Bone marrow (tissue), 2 donors: Measurements from ENCODE around the gene TCN2.
"Not testable (repeated sequence)": the region's sequence is repeated elsewhere in the genome, so short reads cannot be mapped to it uniquely, and the experiment has no call there.

Experiments used
- DNase-seq, 2 donors: peaks; one replicate each; lab custom pipeline; 2025; lab: John Stamatoyannopoulos, UW

TCN2 gene

GRCh38 chr22:30606455-30607299 is at the start of gene TCN2:
TSS of gene TCN2 (plus strand) at chr22:30607174. CDS start at chr22:30607332, 158 bp downstream.
- peak; percentile 17 to 50 for DNase-seq

DNA sequence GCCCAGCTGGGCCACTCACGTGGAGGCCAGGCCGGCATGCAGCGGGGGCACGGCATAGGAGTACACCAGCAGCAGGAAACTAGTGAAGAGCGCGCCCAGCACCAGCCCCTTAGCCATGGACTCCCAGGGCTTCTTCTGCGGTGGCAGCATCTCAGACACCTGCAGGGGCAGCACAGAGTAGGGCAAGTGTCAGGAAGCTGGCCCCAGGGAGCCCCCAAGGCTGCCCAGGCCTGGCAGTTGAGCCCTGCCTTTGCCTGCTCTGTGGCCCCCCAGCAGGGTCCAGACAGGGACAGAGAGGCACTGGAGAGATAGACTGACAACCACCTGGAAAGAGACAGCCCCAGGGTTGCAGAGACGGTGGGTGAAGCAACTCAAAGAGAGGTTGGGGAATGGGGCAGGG is 49.7 kb upstream of the TCN2 start:
- no peak for DNase-seq

GRCh38 chr22:30559889-30560288 is 47.1 kb upstream of the TCN2 start:
- no peak for DNase-seq

GRCh38 chr22:30560643-30561202 is 46.3 kb upstream of the TCN2 start:
- not testable (repeated sequence) for DNase-seq

DNA sequence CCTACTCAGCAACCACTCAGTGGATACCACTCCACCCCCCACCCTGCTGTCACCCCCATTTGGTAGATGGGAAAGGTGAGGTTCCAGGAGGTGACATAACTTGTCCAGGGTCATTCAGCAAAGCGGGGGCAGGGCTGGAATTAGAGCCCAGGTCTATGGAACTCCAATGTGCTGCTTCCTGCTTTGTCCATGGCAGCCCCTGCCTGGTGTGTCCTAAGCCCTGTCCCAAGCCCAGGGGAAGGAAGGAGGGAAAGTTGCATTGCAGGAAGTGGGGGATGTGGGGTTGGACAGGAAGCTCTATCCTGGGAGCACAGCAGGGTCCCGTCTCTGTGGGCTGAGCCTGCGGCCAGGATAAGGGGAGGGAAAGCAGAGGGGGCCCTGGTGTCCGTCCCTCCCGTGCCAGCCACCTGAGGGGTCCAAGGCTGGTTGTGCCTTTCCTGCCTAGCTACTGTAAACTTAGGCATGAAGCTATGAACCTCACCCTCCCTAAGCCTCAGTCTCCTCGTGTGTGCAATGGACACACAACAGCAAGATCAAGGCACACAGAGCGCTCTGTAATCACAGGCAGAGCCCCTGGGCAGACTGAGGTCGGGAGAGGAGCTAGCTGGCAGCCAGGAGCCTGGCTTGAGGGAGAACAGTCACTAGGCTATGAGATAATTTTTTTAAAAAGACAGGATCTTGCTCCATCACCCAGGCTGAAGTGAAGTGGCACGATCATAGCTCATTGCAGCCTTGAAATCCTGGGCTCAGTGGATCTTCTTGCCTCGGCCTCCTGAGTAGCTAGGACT is 45.4 kb upstream of the TCN2 start:
- no peak for DNase-seq

DNA sequence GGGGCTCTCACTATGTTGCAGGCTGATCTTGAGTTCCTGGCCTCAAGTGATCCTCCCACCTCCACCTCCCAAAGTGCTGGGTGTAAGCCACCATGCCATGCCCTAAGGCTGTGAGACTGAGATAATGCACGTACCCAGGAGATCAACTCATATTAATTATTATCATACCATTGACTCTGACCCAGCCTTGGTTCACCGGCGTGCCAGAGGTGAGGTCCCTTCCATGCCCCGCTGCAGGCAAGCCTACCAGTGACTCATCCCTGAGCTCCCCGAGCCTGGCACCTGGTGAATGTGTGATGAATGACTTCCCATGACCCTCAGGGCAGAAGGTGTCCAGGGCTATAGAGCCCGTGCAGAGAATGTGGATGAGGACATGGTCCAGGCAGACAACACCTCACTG is 44.6 kb upstream of the TCN2 start:
- DNase-seq = no peak

- no peak for DNase-seq
Observed at GRCh38 chr22:30564045-30564760, 42.8 kb upstream of the TCN2 start.

DNA sequence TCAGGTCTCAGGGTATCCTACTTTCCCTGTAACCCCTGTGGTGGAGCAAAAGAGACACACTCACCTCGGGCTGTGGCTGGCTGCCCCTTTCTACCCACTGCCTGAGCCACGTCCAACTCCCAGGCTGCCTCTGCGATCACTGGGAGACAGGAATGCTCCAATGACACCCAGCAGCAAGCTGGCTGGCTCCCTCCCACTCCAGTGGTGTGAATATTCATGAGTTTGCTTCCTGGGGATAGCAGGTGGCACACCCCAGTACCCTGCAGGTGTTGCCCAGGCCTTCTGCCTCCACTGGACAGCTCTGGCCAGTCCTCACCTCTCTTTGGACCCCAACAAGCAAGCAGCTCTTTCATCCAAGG is 42.2 kb upstream of the TCN2 start:
- DNase-seq = no peak

DNA sequence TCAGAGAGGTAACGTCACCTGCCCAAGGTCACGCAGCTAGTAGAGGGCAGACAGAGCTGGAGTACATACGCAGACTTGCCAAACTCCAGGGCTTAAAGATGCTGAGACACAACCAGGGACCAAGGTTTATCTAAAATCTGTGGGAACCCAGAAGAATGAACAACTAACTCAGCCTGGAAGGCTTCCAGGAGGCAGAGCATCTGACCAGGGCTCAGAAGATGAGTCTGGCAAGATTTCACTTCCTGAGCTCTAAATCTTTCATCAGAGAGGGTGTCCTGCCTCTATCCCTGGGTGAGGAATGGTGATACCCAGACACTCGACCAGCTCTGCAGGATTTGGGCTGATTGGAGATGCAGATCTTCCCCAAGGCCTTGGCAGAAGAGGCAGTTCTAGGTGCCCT is 41.6 kb upstream of the TCN2 start:
- no peak for DNase-seq

GRCh38 chr22:30566125-30566524 is 40.8 kb upstream of the TCN2 start:
- DNase-seq = no peak

DNA sequence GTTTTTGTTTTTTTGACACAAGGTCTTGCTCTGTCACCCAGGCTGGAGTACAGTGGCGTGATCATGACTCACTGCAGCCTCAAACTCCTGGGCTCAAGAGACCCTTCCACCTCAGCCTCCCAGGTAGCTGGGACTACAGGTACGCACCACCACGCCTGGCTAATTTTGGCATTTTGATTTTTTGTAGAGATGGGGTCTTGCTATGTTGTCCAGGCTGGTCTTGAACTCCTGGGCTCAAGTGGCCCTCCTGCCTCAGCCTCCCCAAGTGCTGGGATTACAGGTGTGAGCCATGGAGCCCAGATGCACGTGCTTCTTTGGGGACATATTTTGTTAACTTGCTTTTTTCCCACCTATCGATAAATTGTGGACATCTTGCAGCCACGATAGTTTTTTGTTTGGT is 39.7 kb upstream of the TCN2 start:
- DNase-seq = not testable (repeated sequence)

DNA sequence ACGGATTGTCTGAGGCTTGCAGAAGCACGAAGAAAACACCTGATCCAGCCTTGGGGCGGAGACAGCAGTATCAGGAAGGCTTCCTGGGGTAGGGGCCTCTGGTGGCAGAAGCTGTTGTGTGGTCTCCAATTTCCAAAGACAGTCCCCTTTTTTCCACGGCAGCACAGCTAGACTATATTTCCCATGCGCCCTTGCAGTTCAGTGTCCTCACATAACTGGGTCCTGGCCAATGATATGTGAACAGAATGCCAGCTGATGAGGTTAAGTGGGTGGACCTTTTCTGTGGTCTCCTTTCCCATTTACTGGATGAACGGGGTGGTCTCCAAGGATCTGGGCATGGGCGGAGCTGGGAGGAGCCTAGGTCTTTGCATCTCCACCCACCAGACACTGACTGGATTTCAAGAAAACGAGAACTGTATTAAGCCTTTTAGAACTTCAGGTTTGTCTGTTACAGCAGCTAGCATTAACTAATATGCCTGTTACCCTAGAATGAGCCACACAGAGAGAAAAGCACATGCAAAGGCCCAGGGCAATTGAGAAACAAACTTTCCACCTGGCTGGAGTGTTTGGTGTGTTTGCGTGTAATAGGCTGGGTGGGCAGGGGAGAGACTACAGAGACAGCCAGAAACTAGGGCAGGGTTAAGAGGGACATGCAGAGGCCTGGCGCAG is 38.7 kb upstream of the TCN2 start:
- no peak for DNase-seq

DNA sequence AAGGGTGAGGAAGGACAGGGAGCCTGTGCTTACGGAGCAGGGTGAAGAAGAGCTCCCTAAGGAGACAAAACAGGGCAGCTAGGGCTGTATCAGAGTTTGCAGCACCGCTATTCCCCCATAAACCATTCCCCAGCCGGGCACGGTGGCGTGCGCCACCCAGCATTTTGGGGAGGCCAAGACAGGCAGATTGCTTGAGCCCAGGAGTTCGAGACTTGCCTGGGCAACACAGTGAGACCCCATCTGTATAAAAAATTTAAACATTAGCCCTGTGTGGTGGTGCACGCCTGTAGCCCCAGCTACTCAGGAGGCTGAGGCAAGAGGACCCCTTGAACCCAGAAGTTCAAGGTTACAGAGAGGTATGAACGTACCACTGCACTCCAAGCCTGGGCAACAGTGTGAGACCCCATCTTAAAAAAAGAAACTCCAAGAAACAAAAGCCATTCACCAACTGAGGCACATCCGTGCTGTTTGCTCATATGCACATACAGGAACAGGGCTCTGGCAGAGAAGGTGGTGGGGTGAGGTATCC is 37.2 kb upstream of the TCN2 start:
- no peak for DNase-seq

GRCh38 chr22:30572210-30572609 is 34.8 kb upstream of the TCN2 start:
- no peak for DNase-seq

GRCh38 chr22:30572840-30573593 is 34.0 kb upstream of the TCN2 start:
- no peak for DNase-seq

DNA sequence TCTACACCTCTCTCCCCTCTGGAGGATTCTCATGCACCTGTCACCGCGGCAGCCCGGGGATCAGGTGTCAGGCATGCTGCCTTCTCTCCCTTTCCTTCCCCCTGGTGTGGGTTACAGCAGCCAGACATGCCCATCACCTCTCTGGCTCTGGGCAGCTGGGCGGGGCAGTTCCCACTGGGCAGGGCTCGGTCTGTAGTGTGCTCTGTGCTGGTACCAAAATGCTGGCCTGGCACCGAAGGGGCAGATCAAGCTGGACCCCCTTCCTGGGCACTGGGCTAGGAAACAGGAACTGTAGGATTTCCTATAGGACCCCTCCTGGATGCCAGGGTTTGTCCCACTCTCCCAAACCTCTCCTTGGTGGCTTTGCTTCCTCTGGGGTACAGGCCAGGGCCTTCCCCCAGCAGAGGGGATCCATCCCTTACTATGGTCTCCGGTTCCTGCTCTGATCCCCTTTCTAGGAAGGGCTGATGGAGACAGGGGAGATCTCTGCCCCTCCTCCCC is 33.3 kb upstream of the TCN2 start:
- no peak for DNase-seq

DNA sequence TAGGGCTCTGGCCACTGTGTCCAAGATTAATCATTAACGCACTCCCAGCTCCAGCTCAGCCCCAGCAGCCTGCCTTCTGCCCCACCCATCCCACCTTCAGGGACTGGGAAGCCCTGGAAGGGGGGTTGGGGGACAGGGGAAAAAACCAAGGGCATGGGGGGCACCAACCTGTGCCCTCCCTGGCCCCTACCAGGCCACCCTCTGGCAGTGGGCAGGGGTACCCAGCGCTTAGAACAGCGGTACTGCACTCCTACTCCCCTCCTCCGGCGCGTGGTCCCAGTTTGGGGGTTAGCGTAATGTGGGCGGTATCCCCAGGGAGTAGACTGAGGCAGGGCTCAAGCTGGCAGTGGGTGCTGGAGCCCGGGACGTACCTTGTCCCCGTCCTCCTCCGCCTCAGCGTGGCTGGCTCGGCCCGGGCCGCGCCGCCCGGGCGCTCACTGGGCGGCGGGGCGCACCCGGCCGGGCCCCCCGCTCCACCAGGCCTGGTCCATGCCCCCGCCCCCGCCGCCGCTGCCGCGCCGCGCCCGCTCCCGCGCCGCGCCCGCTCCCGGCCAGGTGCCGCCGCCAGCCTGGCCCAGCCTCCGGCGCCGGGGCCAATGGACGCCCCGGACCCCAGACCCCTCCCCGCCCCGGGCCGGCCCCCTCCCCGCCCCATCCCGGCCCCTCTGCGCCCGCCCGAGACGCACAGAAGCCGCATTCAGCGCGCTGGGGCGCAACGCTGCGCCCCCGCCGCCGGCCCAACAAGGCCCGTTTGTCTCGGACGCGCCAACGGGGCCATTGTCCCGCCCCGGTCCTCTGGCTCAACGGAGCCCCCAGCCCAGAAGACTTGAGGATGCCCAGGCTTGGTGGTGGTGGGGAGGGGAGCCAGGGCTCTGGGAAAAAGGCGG is 32.6 kb upstream of the TCN2 start, which contains the start of gene GAL3ST1:
Gene GAL3ST1, minus strand, starts transcription at position 571 of the 887 bp plus-strand sequence. CDS start 17,273 bp downstream, outside the sequence.
- DNase-seq = no peak

- DNase-seq = no peak
Observed at GRCh38 chr22:30574997-30575671, 31.8 kb upstream of the TCN2 start.

DNA sequence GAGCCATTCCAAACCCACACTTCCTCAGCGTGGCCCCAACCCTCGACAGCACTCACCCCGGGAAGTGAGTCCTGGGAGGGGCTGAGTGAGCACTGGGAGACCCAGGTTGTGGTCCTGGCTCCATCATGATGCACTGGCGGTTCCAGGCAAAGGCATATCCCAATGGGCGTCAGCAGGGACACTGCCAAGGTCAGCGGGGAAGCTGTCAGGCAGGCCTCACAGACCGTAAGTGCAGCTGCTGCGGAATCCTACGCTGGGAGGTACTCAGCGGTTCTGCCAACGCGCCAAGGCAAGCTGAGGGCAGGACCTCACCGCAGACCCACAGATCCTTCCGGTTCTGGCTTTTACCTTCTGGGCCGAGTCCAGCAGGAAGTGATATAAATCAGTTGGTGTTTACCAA is 31.1 kb upstream of the TCN2 start:
- no peak for DNase-seq
